Right lobe of liver (tissue), 6 donors: ENCODE results near the gene CYCS. TPM values are rescaled to one million over a fixed set of nuclear protein-coding genes. Genes with fewer than 3 reads are reported as not detected.

Source experiments
- ATAC-seq, 4 donors: fragments of 200-7000 bp; cut with Tn5 transposase; one replicate each; pipeline ENCODE4 v1.9.1; 2020; ENCODE audit warnings: mild to moderate bottlenecking in 4 of 4, moderate library complexity in 4 of 4
- DNase-seq, 3 donors: peaks; one replicate each; pipeline ENCODE4 v3.0.0-alpha.2; 2020
- H3K27ac ChIP-seq, 3 donors: fragments of 200-600 bp; one replicate each; pipeline ENCODE4 v1.8.0; 2022
- H3K27me3 ChIP-seq, 2 donors: fragments of 200-600 bp; one replicate each; pipeline ENCODE4 v1.8.0; 2022
- H3K36me3 ChIP-seq, 4 donors: fragments of 200-600 bp; sonication (generic) in 1 of 4; one replicate each; pipeline versions ENCODE4 v1.5.1 to v1.8.0; 2017 to 2022; ENCODE audit warnings: control low read depth in 1 of 4
- H3K4me1 ChIP-seq, 4 donors: fragments of 200-600 bp; sonication (generic) in 1 of 4; one replicate each; pipeline versions ENCODE4 v1.5.1 to v1.8.0; 2017 to 2022; ENCODE audit warnings: control low read depth in 1 of 4
- H3K4me3 ChIP-seq, 3 donors: fragments of 200-600 bp; one replicate each; pipeline ENCODE4 v1.8.0; 2022
- H3K9me3 ChIP-seq, 4 donors: fragments of 200-600 bp; sonication (generic) in 1 of 4; one replicate each; pipeline versions ENCODE4 v1.5.1 to v1.8.0; 2017 to 2022; ENCODE audit warnings: control low read depth in 1 of 4
- POLR2A ChIP-seq: fragments of 450-650 bp; IDR thresholded peaks from one replicate; pipeline ENCODE4 v1.6.1; 2017; ENCODE audit warnings: antibody characterized with exemption, mild to moderate bottlenecking
- WGBS: methylation state at CpG from one replicate; pipeline ENCODE4 v1.1.6; 2018; ENCODE audit warnings: low coverage, low lambda C conversion rate; ENCODE audit not compliant: insufficient coverage; ENCODE audit errors: missing lambda C conversion rate; 5-methylcytosine and 5-hydroxymethylcytosine counted together
- intact Hi-C, 2 donors: fragments of 100-400 bp; cut with DNase I; formaldehyde crosslinking; loops; one replicate each; pipeline versions ENCODE4 v1.11.2 to v1.14.1; 2022
- total RNA-seq, 6 experiments: library from RNA; depleted of rRNA in 2 of 6; stranded (reverse); fragments of >200 nt in 2 of 6; fragmentation: NEBNext Ultra II Directional in 3 of 6; extraction: Animal tissue kit (Norgen Biotek cat#: 25700) in 3 of 6; gene quantifications; one replicate each; pipeline versions ENCODE4 v1.1.0 to v1.2.4, GENCODE V29; 2016 to 2023
- TF ChIP-seq, protein P1 (sequence below), 4 donors: fragments of 200-600 bp in 3 of 4; fragments of 450-650 bp in 1 of 4; IDR thresholded peaks; one replicate each; pipeline versions ENCODE4 v1.5.1 to v1.8.0; 2016 to 2022; ENCODE audit warnings: antibody characterized with exemption in 4 of 4, mild to moderate bottlenecking in 2 of 4
- donor health status: DM: no; HTN: yes; CAD: no.
- donor health status: DM: no; HTN: no; CAD: no.
- donor health status: DM: no; HTN: no; CAD: no.
- donor health status: DM: no; HTN: yes; CAD: no.
- donor health status: DM: no; HTN: yes; CAD: no.

Gene CYCS
- total RNA-seq, 6 experiments from 2014 or later: 45.8 to 79.9 (median 52.8) TPM

DNA sequence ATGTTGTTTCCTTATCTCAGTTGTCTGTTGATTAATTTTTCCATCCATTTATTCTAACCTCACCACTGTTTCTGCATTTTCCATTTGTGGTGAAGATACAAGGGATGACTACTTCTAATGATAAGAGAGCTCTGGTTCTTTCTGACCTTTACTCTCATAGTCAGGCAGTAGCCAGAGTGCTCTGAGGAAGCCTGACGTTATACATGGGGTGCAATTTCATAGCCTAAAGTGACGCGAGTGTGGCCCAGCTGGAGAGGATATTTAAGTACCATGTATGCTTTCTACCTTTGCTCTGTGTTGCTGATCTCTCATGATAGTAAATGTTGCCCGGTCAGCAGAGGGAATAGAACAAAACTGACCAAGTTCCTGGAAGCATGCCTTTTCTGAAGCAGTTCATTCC lies 33.9 kb upstream of the CYCS start:
- no peak for DNase-seq
- no peak for ATAC-seq
- Histone ChIP-seq H3K27ac (no peak overlapping the region), H3K36me3 (no peaks in the 10 kb centered on the region), H3K4me3 (no peak overlapping the region), H3K27me3 (no peaks in the 10 kb centered on the region), H3K9me3 (no peaks in the 10 kb centered on the region), H3K4me1 (no peaks in the 10 kb centered on the region)
- WGBS: 91% methylated on average over 4 of the region's 4 CpGs
- intact Hi-C loops: no loop called here
- TF ChIP-seq POLR2A: no peak
- TF ChIP-seq, protein P1, sequence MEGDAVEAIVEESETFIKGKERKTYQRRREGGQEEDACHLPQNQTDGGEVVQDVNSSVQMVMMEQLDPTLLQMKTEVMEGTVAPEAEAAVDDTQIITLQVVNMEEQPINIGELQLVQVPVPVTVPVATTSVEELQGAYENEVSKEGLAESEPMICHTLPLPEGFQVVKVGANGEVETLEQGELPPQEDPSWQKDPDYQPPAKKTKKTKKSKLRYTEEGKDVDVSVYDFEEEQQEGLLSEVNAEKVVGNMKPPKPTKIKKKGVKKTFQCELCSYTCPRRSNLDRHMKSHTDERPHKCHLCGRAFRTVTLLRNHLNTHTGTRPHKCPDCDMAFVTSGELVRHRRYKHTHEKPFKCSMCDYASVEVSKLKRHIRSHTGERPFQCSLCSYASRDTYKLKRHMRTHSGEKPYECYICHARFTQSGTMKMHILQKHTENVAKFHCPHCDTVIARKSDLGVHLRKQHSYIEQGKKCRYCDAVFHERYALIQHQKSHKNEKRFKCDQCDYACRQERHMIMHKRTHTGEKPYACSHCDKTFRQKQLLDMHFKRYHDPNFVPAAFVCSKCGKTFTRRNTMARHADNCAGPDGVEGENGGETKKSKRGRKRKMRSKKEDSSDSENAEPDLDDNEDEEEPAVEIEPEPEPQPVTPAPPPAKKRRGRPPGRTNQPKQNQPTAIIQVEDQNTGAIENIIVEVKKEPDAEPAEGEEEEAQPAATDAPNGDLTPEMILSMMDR (IDR thresholded peaks at IDR 0.05): no peak

DNA sequence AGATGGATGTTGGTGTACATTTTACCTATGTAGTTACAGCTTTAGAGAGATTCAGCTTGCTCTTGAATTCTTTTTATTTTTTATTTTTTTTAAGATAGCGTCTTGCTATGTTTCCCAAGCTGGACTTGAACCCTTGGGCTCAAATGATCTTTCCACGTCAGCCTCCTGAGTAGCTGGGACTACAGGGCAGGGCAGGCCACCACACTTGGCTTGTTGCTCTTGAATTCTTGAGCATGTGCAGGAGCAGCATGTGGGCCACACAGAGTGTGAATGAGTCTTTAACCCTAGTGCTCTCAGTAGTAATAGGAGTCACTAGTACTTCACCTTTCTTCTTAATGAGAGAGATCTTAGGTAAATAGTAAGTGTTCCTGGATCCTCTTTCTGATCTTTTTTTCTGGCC lies 26.7 kb upstream of the CYCS start:
- H3K9me3 ChIP-seq: no peaks in the 10 kb centered on the region
- 73% methylated on average over 2 of the region's 2 CpGs for WGBS
- no peak overlapping the region for H3K27ac ChIP-seq
- no peak overlapping the region for H3K4me3 ChIP-seq
- no peaks in the 10 kb centered on the region for H3K36me3 ChIP-seq
- TF ChIP-seq POLR2A: no peak
- TF ChIP-seq, protein P1 (IDR thresholded peaks at IDR 0.05): no peak
- ATAC-seq (no peak), DNase-seq (no peak)
- H3K27me3 ChIP-seq: no peaks in the 10 kb centered on the region
- intact Hi-C loops: no loop called here
- no peaks in the 10 kb centered on the region for H3K4me1 ChIP-seq

DNA sequence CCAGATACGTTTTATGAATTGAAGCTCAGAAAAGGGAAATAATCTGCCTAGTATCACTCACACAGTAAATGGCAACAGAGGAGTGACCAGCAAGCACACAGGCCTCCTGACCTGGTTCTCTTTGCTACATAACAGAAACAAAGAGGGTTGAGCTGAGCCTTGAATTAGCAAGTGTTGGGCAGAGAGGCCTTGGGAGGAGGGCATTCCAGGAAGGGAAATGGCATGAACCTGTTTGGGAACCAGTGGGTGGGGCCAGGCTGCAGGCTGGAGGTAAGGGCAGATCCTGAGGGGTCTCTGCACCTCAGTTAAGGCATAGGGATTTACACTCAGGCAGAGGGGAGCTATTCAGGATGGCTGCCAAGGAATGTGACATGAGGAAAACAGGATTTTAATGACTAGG lies 24.8 kb upstream of the CYCS start:
- Histone ChIP-seq H3K9me3 (no peaks in the 10 kb centered on the region), H3K4me3 (no peak overlapping the region), H3K36me3 (no peaks in the 10 kb centered on the region), H3K4me1 (no peaks in the 10 kb centered on the region), H3K27me3 (no peaks in the 10 kb centered on the region), H3K27ac (no peak overlapping the region)
- ATAC-seq (no peak), DNase-seq (no peak)
- TF ChIP-seq, protein P1 (IDR thresholded peaks at IDR 0.05): no peak
- intact Hi-C loops: no loop called here
- 79% methylated on average over 1 of the region's 1 CpG for WGBS

DNA sequence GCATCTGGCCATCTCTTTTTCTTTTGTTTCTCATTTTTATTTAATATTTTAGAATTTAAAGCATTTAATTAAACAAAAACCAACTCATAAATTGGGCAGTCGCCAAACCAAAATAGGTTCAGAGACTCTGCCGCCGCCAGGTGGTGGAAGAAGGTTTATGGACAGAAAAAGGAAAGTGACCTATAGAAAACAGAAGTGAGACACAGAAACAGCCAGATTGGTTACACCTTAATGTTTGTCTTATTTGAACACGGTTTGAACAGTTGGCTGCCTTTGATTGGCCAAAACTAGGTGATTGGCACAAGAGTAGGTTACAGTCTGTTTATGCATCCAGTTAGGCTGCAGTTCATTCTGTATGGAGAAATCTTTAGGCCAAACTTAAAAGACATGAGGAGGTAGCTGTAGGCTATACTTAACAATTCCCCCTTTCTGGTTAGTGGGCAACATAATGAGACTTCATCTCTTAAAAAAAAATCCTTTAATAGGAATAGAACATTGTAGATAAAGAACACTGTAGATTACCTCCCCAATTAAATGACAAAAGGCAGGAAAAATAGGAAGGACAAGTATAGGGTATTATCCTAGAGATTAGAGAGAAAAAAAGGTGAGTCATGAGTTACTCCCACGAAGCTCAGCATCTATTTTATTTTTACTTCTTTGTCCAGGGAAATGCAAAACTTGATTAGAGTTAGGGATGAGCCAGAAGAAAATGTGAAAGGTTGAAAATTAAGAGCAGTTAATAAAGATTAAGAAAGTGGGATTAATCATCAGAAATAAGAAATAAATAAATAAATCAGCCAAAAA lies 23.9 kb upstream of the CYCS start:
- H3K27me3 ChIP-seq: no peaks in the 10 kb centered on the region
- intact Hi-C loops: no loop called here
- no peaks in the 10 kb centered on the region for H3K4me1 ChIP-seq
- no peak overlapping the region for H3K4me3 ChIP-seq
- ATAC-seq: no peak
- H3K9me3 ChIP-seq: no peaks in the 10 kb centered on the region
- 87% methylated on average over 4 of the region's 5 CpGs for WGBS
- TF ChIP-seq, protein P1 (IDR thresholded peaks at IDR 0.05): no peak
- no peak for TF ChIP-seq POLR2A
- no peak for DNase-seq
- H3K36me3 ChIP-seq: no peaks in the 10 kb centered on the region
- H3K27ac ChIP-seq: no peak overlapping the region
